NAMALWA (cell line): ENCODE measurements around the gene GSAP.
A peak's percentile ranks its signal among the peaks of the same experiment; 100 is the strongest.

Experiments used
- DNase-seq: peaks from one replicate; pipeline ENCODE4 v3.0.0-alpha.2; 2015; ENCODE audit warnings: low spot score

GSAP gene

DNA sequence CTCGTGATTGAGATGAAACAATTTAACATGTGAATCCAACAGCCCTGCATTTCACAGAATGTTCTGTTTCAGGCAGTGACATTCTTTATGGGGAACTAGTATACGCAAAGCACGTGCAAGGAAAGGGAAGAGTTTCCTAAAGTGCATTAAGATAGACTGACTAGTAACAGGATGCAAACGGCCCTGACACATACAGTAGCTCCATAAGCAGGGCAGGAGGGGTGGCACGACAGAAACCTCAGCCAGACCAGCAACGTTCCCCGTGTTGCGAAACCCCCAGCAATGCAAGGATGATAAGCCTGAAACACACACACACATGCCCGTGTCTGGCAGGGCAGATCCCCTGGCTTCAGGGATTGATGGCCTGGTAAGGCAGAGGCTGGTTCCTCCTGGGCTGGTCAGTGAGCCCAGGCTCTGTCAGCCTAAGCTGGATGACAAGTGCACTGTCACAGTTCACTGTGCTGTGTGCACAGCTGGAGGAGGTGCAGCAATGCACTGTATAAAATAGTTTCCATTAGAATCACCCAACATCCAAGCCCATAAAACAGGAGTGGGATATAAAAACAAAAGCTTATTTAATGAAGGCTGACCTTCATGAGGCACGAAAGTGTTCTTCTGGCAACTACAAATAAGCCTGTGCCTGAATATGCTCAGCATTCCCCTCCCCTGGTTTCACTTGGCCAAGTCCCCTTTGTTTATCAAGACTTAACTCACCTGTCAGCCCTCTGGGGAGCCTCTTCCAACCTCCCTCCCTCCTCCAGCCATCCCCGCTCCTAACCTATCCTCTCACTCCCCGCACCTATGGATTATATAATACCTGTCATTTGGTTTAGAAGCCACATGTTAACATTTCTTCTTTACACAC, 88.8 kb downstream of the GSAP start:
- no peak for DNase-seq

DNA sequence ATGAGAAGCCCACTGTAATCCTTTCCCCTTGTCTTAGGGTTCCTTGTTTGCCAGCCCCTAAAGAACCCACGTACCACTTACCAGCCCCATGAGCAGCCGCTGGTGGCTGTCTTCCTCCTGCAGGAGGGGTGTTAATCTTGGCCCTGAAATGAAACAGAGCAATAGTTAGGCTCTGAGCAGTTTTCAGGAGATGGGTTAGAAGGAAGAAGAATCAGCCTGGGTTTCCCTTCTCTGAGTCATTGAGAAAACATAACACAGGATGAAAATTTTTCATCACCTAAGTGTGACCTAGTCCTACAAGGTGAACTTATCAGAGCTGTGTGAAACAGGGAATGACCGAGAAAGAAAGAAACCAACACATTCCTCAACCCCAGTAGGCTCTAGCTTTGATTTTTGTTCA, 90.0 kb downstream of the GSAP start:
- no peak for DNase-seq

DNA sequence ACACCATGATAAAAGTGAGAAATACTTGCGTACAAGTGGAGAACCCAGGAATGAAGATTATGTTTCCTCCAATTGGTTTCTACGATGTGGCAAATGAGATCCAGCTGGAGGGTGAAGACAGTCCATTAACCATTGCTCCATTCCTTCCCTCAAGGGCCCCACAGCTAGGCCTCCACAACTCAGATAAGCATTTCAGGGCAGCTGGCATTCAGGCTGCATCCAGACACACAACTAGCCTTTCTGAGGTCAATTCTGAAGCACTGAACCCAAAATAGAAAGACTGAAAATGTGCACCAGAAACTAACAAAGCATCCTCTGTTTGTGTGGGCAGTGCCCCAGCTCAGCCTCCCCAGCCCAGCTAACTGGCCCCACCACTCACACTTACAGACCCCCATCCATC, 94.8 kb downstream of the GSAP start:
- DNase-seq = no peak

DNA sequence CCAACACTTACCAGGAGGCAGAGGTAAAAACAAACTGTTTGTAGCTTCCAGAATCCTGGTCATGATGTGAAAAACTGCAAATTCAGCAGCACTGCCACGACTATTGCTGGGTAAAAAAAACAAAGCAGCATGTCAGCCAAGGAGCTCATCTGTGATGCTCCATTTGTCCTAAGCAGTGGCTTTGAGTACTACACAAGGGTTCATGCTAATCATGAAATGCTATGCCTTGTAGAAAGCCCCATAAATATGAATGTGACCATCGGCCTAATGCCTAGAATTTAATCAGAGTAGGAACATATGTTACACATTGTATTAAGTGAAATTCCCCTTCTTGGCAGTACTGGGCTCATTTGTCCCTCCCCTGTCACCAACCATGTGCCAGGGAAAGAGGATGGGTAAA, 95.4 kb downstream of the GSAP start:
- DNase-seq = no peak

DNA sequence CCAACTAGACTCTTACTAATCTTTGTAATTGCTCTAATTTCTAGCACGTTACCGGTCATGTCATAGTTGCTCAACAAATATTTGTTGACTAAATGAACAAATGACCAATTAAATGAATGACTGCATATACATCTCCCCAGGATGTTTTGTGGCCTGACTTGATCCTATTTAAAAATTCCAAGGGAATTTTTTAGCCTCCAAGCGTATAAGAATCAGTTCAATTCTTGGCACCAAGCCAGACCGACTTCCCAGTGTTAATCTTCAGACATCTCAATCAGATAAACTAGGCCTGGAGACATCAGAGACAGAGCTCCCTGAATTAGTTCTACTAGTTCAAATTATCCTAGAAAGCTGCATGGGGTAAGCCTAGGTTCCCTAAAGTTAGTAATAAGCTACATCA, 96.0 kb downstream of the GSAP start:
- no peak for DNase-seq

DNA sequence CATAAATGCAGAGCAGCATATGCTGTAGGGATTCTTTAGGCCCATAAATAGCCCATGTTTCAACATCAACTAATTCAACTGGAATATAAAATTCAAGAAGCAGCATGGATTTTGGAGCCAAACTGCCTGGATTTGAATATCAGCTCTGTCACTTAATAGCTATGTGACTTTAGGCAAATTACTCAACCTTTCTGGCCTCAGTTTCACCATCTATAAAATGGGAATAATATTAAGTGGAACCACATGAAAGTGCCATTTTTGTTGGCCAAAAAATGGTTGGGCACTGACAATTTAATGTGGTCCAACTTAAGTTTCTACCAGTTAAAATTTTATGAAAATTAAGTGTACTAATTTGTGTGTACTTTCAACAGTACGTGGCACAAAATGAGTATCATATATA, 98.1 kb downstream of the GSAP start:
- DNase-seq = no peak

DNA sequence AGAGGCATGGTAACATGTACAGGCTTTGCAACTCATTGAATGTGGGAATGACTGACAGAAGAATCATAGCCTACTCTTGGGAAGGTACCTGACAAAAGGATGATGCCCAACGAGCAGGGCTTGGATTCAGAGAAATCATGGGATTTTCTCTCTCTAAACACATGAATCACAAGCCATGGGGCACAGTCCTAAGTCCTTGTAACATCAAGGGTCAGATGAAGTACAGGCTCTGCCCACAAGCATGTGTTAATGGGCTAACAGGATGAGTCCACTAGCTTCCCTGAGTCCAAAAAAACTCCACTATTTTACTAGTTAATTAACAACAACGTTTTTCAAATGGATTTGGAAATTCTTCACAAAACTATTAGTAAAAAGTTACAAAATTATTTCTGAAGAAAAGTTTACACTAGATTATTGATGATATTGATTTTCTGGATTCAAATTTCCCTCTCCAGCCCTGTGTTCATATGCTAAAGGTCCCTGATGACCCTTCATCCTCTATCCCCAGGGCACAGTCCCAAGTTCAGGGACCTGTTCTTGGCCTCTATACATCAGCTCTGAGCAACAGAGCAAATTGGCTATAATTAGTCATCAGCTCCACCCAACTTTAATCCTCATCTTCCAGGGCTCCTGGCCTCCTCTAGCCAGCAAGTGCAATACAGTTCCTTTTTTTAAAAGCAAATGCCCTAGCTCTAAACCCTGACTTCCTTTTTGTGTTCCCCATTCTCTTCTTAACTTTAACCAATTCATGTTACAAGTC, 99.8 kb downstream of the GSAP start:
- no peak for DNase-seq

DNA sequence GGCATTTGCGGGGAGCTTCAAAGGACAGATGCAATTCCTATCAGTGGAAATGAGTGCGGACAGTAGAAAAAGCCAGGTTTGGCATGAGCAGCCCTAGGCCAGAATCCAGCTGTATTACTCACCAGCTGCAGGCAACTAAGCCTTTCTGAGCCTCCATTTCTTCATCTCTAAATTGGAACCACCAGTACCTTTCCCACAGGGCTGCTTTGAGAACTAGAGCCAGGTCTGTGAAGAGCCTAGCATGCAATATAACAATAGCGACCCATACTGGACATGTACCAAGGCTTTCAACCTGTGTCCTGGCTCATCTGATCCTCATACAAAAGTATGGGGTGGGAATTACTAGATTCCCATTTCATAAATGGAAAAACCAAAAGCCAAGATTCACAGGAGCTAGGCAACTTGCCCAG, 101.0 kb downstream of the GSAP start:
- DNase-seq = no peak

DNA sequence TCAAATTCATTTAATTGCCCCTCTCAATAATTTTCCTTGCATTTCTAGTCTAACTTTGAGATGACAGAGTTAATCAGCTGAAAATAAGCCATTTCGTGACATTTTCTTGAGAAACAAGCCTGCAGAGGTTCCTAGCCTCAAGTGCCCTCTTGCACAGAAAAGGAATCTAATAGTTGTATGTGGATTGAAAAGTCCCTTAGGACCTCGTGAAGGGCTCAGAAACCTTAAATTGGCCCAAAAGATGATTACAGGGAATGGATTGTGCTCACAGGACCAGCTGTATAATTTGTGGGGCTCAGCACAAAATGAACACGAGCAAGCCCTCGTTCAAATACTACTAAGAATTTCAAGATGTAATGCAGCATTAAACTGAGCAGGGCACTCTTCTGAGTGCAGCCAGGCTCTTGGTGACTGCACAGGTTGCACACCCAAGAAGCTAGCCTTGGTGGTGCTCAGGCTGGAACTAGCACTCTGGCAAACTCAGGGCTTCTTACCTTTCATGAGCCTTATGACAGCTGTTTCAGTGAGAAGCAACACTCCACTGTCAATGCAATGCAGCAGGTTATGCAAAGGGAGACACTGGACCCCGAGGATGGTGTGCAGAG, 102.2 kb downstream of the GSAP start:
- DNase-seq = no peak

DNA sequence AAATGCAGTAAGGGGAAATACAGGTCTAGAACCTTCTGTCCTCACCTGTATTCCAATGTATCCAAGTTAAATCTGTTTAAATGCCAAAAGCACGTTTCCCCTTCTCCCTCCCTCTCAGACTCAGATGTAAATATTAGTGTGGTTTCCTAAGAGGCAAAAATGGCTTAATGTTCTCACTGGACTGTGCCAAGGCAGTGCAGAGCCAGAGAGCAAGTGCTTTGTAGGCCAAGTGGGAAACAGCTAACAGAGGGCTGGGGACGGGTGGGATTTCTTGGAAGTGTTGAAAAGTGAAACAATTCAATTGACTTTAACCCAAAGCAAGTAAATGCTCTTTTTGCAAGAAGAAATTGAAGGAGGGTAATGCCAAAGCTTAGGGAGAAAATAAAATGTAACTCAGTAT, 103.1 kb downstream of the GSAP start:
- no peak for DNase-seq

DNA sequence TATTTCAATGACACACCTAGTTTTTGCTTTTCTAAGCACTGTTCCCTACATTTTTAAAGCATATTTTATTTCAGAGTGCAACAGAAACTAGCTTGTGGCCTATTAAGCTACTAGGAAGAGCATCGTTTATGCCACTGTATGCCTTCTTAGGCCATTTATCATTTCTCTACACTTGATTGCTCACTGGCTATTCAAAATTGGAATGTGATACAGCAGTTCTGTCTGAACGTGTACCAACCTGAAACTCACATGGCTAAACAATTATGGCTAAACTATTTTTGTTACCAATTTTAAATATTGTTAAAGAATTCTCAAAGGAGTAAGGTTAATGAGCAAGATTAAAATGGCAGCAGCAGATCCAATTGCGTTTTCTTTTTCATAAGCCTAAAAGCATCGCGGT, 105.2 kb downstream of the GSAP start:
- DNase-seq = no peak

DNA sequence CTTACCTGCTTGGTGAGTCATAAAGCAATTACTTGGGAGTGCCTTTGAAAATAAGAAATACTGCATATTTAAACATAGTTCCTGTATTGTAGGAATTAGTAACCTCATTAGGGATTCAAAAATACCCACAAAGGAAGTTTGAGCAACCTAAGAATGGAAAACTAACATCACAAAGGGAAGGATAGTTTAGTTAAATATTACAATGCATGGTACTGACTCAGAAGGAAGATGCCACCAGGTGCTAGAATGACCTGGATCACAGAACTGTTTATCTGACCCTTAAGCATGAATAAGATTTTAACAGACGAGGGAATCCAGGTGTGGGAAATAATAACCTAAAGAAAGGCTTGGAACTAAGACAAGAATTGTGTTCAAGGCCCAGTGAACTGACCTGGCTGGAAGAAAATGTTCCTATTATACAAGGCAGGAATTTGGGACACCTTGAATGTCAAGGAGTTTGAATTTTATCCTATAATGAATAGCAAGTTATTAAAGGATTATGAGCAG, 106.4 kb downstream of the GSAP start:
- DNase-seq = no peak

DNA sequence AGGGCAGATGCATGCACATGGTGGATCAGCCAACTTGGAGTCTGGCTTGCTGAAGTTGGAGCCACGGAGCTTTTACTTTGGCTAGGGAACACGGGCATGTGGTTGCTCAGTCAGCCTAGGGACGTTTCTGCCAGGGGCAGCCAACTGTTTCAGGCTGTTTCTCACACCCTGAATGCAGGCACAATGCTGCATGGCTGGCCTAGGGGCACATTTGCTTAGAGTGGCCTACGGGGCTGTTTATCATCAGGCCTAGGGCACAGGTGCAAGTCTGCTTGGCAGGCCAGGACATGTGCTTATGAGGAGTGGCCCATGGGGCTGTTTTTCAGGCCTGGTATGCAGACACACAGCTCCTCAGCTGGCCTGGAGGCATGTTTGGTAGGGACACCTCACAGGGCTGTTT, 107.4 kb downstream of the GSAP start:
- DNase-seq = peak; percentile 18

DNA sequence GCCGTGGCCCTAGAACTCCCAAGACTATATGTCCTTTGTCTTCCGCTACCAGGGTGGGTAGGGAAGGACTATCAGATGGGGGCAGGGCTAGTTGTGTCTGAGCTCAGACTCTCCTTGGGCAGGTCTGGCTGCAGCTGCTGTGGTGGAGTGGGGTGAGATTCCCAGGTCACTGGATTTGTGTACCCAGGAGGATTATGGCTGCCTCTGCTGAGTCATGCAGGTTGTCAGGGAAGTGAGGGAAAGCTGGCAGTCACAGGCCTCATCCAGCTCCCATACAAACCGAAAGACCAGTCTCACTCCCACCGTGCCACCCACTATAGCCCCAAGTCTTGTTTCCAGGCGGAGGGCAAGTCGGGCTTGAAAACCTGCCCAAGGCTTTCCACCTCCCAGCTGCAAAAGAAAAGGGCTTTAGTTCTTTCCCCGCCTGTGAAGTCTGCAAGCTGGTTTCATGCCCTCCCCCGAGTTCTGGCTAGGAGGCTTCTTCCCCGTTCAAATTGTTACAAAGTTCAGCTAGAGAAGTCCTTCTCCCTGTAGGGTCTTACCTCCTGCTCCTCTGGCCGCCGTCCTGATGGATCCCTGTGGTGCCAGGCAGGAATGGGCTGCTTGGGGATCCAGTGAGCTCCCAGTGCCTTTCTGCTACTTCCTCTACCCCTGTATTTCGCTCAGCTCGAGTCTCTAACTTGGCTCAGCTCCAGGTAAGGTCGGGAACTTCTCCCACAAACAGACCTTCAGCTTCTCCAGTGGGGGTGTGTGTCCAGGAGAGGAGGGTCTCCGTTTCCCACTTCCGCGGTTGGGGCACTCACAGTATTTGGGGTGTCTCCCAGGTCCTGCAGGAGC, 109.7 kb downstream of the GSAP start:
- no peak for DNase-seq

DNA sequence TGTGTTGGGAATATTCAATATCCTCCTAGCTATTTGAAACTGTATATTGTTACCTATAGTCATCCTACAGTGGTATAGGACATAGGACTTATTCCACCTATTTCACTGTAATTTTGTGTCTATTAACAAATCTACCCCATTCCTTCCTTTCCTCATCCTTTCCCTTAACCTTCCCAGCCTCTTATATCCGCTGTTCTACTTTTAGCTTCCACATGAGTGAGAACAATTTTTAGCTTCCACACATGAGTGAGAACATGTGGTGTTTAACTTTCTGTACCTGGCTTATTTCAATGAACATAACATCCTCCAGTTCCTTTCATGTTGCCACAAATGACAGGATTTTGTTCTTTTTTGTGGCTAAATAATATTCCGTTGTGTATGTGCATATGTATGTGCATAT, 120.6 kb downstream of the GSAP start:
- DNase-seq = no peak

DNA sequence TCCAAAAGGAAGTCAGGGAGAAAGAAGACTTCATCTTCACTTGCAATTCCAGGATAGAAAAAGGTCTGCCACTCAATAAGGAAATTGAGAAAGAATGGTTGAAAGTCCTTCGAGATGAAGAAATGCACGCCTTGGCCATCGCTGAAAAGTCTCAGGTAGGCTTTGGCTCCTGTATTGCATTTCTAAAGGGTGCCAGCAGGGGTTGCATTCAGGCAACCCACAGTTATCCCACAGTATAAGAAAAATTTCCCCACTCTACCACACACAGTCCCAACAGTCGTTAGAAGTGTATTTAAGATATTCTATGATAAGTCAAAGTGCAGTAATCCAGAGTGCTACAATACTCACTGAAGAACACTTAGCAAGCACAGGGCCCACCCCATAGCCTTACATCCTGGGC, 123.1 kb downstream of the GSAP start:
- DNase-seq = no peak

DNA sequence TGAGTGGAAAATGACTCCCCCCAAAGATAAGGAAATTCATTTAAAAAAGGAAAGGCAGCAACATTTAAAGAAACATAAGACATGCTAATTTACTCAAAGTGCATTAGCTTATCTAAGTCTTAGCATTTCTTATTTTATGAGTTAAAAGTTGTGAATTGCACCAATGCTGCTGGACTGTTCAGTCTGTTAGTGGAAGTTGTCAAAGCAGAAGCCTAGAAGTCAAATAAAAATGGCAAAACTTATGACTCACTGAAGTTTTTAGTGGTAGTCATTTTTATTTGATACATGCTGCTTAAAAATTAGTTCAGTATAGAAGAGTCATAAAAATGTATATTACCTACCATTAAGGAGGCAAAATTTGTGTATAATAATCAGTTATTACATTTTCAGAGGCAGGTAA, 125.7 kb downstream of the GSAP start:
- no peak for DNase-seq

DNA sequence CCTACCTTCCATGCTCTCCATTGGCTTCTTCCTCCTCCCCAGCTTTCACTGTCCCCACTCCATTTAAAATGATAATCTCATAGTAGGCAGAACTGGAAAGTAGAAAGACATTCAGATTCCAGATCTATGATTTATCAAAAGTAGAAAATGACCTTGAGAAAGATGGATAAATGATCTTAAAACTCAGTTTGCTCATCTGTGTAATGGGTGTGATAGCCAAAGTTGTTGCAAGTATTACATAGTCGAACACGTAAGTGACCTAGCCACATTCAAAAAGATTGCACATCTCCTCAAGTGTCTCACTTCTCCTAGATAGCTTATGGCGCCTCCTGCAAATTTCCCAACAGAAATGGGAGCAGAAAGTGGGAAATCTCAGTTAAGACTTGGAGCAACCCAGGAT, 126.8 kb downstream of the GSAP start:
- no peak for DNase-seq

DNA sequence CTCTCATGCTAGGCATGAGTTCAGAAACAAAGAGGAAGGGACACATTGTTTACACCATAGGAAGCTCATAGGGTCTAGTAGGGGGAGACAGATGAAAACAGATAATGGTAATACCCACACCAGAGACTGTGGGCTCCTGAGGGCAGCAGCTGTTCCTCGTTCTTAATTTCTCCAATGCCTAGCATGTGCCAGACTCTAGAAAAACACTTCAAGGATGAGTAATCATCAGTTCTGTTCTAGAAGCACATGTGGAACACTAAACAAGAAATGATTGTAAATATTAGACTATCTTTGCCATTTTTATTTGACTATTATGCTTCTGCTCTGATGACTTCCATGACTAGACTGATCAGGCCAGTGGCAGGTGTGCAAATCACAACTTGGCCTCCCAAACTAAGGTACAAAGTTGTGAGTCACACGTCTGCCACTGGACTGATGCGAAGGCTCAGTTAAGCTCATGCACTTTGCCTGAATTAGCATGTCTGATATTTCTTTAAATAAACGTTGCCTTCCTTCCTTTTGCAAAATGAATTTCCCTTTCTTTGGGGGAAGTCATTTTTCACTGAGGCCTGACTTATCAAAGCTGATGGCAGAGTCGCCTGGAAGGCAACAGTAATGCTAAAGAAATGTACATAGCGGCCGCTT, 127.4 kb downstream of the GSAP start:
- DNase-seq = no peak

DNA sequence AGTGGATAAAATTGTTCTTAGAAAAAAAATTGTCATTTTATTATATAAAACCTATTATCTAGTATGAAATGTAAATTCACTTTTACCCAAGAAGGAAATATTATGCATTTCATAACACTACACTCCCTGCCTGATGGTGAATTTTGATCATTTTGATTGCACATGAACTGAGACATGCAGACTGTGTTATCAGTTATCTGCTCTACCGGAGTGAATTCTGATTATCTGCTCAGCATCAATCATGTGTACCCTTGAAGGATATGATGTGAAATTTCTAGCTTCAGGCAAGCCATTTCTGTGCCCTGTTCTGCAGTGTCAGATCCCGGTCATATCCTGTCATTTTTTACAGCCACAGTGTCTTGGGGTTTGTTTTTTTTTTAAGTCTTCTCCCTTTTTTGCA, 131.5 kb downstream of the GSAP start:
- no peak for DNase-seq

DNA sequence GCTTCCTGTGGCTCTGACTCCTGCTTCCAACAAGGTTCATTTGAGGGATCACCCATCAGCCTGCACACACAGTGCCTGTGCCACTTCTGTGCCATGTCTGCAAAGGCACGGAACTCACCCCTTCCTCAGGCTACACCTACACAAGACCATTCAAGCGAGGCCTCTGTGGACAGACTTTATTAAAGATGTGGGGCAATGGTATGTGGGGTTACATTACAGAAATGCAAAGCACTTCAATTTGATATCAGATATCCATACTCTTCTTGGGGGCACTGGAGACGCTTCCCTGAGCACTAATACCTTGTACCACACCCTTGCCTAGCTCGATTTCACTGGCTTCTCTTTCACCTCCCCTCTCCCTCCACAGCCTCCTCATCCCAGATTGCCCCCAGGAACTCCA, 132.1 kb downstream of the GSAP start:
- DNase-seq = no peak

DNA sequence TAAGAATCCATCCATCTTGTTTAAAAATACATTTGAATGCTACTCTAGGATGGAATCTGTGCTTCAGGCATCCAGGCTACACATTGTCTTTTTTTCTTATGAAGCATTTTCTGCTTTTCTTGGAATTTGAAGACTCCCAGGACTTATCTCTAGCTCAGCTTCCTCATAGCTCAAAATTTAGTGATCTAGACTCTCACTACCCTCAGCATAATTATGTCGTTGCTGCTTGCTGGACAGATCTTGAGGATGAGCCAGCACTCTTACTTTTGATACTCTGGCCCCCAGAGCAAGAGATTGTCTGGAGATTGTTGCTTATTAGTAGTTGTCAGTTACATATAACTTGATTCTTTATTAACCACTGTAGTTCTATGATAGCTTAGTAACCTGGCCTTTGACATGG, 133.3 kb downstream of the GSAP start:
- DNase-seq = no peak
